ENCODE results near the gene FGFR4.

Gene FGFR4

DNA sequence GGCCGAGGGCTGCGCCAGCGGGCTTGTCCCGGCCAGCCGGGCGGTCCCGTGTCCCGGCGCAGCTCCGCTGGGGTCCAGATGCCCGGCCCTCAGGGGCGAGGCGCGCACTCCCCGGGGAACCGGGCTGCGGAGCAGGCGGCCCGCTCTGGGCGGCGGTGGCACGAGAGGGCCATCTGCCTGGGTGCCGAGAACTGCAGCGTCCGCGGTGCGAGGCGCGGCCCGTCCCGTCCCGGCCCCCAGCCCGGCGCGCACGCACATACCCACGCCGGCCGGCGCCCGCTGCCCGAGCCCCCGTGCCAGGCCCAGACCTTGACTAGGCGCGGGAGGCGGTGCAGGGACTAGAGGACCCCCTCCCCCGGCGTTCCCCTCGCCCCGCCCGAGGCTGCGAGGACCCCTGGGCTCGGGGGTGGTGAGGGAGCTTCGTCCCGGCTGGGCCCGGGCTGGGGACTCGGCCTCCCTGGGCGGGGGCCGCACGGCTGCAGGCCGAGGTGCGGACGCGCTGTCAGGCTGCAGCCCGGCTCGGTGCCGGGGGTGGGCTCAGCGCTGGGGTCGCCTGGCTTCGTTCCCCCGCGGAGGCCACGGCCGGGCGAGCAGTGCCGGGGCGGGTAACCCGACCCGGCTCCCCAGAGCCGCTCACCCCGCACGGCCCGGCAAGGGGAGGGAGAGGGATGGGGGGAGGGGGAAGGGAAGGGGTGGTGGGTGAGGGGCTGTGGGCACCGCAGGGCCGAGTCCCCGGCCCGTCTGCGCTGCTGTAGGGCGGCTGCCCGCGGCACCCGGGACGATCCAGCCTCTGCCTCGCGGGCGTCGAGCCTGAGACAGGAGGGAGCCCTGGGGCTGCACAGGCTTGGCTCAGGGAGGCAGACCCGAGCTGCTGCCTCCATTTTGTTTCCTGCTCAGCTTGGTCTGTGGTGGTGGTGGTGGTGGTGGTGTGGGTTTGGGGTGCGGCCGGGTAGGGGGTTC, 45.7 kb downstream of the FGFR4 start:
- DNase-seq = peak; percentile 45

DNA sequence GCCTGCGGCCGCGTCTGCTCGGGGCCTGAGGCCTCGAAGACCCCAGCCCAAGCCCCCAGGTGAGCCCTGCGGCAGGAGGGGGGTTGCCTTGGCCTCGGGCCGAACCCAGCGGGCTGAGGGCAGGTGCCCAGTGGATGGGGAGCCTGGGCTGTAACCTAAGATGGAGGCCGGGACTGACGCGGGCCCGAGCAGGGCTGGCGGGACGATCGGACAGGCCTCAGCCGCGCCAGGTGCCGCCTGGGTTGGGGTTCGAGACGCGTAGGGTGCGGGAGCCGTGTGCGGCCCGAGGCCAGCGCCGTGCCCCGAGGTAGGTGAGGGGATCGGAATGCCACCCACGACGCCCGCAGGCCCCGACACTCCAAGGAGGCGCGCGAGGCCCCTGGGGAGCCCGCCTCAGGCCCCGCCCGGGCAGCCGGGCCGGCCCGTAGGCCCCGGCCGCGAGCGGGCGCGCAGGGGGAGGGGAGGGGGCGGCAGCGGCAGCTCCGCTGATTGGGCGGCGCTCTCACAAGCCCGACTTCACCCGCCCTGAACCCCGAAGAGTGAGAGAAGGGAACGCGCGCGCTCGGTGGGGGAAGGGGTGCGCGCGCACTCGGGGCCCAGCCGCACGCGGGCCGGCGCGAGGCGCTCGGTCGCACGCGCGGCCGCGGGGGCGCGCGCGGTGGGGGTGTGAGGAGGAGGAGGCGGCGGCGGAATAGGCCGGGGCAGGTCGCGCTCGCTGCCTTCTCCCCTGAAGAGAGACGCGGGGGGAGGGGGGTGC, 46.6 kb downstream of the FGFR4 start, which contains the start of gene NSD1:
NSD1 (plus strand) TSS at position 678 of the 757 bp plus-strand sequence. CDS start 1,331 bp downstream, outside the sequence.
- DNase-seq = peak; percentile 96

DNA sequence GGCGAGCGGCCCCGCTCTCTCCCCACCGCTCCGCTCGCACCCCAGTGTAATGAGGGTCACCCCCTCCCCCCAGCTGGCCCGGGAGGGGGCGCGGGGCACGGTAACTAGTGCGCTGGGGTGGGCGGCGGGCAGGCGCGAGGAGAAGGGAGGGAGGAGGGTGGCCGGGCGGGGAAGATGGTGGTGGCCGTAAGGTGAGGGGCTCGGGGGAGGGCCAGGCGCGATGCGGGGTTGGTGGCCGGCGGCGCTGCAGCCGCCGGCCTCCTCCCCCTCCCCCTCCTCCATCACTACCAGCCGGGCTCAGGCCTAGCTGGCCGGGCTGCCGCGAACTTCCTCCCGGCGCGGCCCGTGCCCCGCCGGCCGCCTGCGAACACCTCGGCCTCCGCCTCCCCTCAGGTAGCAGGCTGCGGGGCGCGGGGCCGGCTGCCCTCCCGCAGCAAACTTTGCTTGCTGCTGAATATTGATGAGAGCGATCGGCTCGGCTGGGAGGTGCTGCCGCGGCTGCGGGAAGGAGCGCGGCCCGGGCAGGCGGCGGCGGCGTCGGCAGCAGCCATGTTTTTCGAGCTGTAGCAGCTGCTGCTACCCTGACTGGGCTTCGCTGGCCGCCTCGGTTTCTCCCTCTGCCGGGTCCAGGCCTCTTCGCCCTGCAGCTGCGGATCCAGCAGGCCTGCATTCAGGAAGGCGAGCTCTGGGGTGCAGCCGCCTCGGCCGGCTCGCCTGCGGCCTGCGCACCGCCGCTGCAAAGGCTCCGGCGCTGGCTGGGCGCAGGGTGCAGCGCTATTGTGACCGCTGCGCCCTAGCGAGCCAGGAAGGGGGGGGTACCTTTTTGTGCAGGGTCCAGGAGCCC, 47.4 kb downstream of the FGFR4 start:
- peak; percentile 47 for DNase-seq

- no peak for DNase-seq
These were observed 48.0 kb downstream of the FGFR4 start for GRCh38 chr5:177134697-177135225.

DNA sequence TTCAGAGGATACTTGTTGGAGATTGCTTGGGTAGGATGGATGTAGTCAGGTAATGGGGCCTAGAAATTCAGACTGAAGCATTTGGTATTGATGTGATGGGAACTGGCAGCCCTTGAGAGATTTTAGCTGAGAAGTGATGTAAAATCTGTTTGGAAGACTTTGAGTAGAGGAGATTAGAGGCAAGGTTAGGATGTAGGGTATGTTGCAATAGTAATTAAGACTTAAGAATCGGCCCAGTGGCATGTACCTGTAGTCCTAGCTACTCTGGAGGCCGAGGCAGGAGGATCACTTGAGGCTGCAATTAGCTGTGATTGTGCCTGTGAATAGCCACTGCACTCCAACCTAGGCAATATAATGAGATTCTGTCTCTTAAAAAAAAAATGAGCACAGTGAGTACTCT, 53.6 kb downstream of the FGFR4 start:
- DNase-seq = no peak

GRCh38 chr5:177141496-177141895, 54.8 kb downstream of the FGFR4 start:
- DNase-seq = no peak

- no peak for DNase-seq
These were observed 55.4 kb downstream of the FGFR4 start for GRCh38 chr5:177142098-177142611.

- no peak for DNase-seq
These were observed 56.1 kb downstream of the FGFR4 start for GRCh38 chr5:177142778-177143177.

- DNase-seq = no peak
These were observed 60.4 kb downstream of the FGFR4 start for GRCh38 chr5:177146891-177147638.

Data from activated CD4-positive, alpha-beta T cell treated with anti-CD3 and anti-CD28 coated beads, Interleukin-10, Interleukin-2, amounts not matched to agents 100 ng/mL and 50 ng/mL, durations not matched to agents 16 hours and 8 hours (primary cell).